Uterus (tissue), 2 donors: ENCODE data around the gene ADAMTS2.

ENCODE experiments used
- CTCF ChIP-seq, 4 experiments: fragments of 200-600 bp in 2 of 4; fragments of 450-650 bp in 2 of 4; sonication (generic) in 2 of 4; IDR thresholded peaks; one replicate each; pipeline ENCODE4 v1.5.1; 2016 to 2019; ENCODE audit warnings: antibody characterized with exemption in 4 of 4, mild to moderate bottlenecking in 2 of 4, moderate library complexity in 1 of 4
- POLR2A ChIP-seq, 2 donors: fragments of 450-650 bp; IDR thresholded peaks; one replicate each; pipeline ENCODE4 v1.6.1; 2016; ENCODE audit warnings: antibody characterized with exemption in 2 of 2, mild to moderate bottlenecking in 1 of 2, moderate library complexity in 1 of 2

DNA sequence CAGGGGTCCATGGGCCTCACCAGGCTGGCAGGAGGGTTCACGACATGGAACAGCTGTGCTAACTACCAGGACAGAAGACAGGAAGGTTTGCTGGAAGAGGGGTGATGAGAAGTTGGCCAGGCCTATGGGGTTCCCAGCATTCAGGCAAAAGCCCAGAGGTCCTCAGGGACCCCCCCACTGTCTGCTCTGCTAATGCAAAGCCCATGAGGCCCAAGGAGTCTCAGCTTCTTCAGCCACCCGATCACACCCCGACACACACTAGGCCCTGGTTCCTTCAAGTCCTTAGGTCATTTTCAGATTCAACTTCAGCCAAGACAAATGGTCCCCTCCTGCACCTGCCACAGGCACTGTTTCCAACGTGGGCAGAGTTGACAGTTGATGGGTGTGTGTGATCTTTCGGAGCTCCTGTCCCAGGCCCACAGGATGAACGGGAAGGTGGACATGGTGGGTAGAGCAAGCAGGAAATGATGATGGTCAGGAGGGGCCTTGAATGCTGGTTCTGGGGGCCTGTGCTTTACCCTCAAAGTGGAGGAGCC is 20.4 kb downstream of the ADAMTS2 start:
- TF ChIP-seq CTCF (IDR thresholded peaks at IDR 0.05) (no peak), POLR2A (IDR thresholded peaks at IDR 0.05) (no peak)
